Stimulated activated CD8-positive, alpha-beta memory T cell treated with anti-CD3 and anti-CD28 coated beads, Interleukin-7, amount 100 ng/mL, for 4 hours (primary cell): ENCODE data around the gene MIDN.
A peak's percentile ranks its signal among the peaks of the same experiment; 100 is the strongest.
"Not testable (repeated sequence)": the region's sequence is repeated elsewhere in the genome, so short reads cannot be mapped to it uniquely, and the experiment has no call there.

ENCODE experiments used
- DNase-seq, 2 donors: peaks; one replicate each; pipeline ENCODE4 v3.0.0-alpha.2; 2020; ENCODE audit warnings: low read depth in 2 of 2

The MIDN gene

GRCh38 chr19:1248139-1248785, at the start of gene MIDN:
TSS of gene MIDN (plus strand) at chr19:1248583. CDS start at chr19:1250297, 1,714 bp downstream.
- DNase-seq: peak in 1 of 2 donors; percentile 69

GRCh38 chr19:1199531-1199930, 48.9 kb upstream of the MIDN start:
- DNase-seq: no peak

- DNase-seq: not testable (repeated sequence)
Measured at GRCh38 chr19:1200614-1201013, 47.8 kb upstream of the MIDN start.

GRCh38 chr19:1205114-1206099, 43.0 kb upstream of the MIDN start, which contains the start of gene STK11:
TSS of gene STK11 (plus strand) at chr19:1205778. CDS start at chr19:1206914, 1,136 bp downstream.
- DNase-seq: peak; percentile 97 to 100

- no peak for DNase-seq
Measured at GRCh38 chr19:1206150-1206863, 42.1 kb upstream of the MIDN start.

GRCh38 chr19:1206864-1207450, 41.4 kb upstream of the MIDN start:
- no peak for DNase-seq

GRCh38 chr19:1208830-1209229, 39.6 kb upstream of the MIDN start:
- not testable (repeated sequence) for DNase-seq

GRCh38 chr19:1210227-1210538, 38.2 kb upstream of the MIDN start:
- DNase-seq: no peak

- DNase-seq: no peak
Measured at GRCh38 chr19:1211494-1212234, 36.7 kb upstream of the MIDN start.

GRCh38 chr19:1213391-1214286, 34.7 kb upstream of the MIDN start:
- DNase-seq: no peak

- no peak for DNase-seq
Measured at GRCh38 chr19:1214299-1214861, 34.0 kb upstream of the MIDN start.

GRCh38 chr19:1214862-1215731, 33.3 kb upstream of the MIDN start:
- DNase-seq: no peak

- no peak for DNase-seq
Measured at GRCh38 chr19:1216756-1217155, 31.6 kb upstream of the MIDN start.

GRCh38 chr19:1217366-1217765, 31.0 kb upstream of the MIDN start:
- no peak for DNase-seq

- DNase-seq: no peak
Measured at GRCh38 chr19:1218751-1219567, 29.4 kb upstream of the MIDN start.

- DNase-seq: no peak
Measured at GRCh38 chr19:1219786-1220476, 28.5 kb upstream of the MIDN start.

- no peak for DNase-seq
Measured at GRCh38 chr19:1220477-1220930, 27.9 kb upstream of the MIDN start.
